B cell (primary cell): ENCODE results near the gene SH3D19. TPM values are rescaled to one million over a fixed set of nuclear protein-coding genes. Genes with fewer than 3 reads are reported as not detected.

Experiments
- ATAC-seq: fragments of 200-7000 bp; cut with Tn5 transposase; one replicate; pipeline ENCODE4 v1.10.0; 2021; ENCODE audit warnings: low read depth, mild to moderate bottlenecking, moderate number of reproducible peaks, moderate library complexity
- CTCF ChIA-PET: fragments of 350-600 bp; sonication (Branson Sonifier 250); formaldehyde crosslinking; loops from one replicate; lab custom pipeline; 2021; ENCODE audit warnings: antibody characterized with exemption, inconsistent platforms; lab: Charles Lee
- POLR2A ChIA-PET: fragments of 350-600 bp; sonication (Branson Sonifier 250); formaldehyde crosslinking; loops from one replicate; lab custom pipeline; 2021; ENCODE audit warnings: antibody characterized with exemption; lab: Charles Lee
- DNase-seq: peaks from one replicate; pipeline ENCODE4 v3.0.0; 2013
- H2AFZ ChIP-seq: 2 replicates; pipeline ENCODE4 v1.6.1; 2012; ENCODE audit warnings: mild to moderate bottlenecking, low read depth, low read length; ENCODE audit not compliant: insufficient read depth, poor library complexity, severe bottlenecking
- H3K27ac ChIP-seq, 2 donors: 1 replicate in 1 of 2; 2 replicates in 1 of 2; pipeline ENCODE4 v1.5.1; 2012 to 2013; ENCODE audit warnings: low read length in 2 of 2, mild to moderate bottlenecking in 2 of 2, moderate library complexity in 1 of 2
- H3K27me3 ChIP-seq, 4 experiments: fragments of 200-600 bp in 1 of 4; sonication (generic) in 1 of 4; replicated peaks in 1 of 4; 1 replicate in 2 of 4; 2 replicates in 2 of 4; pipeline versions ENCODE4 v1.6.1 to v1.7.0; 2013 to 2016; ENCODE audit warnings: low read length in 3 of 4, mild to moderate bottlenecking in 2 of 4, mixed read lengths in 1 of 4, moderate library complexity in 1 of 4; ENCODE audit not compliant: insufficient read depth in 4 of 4, control insufficient read depth in 3 of 4; ENCODE audit errors: control extremely low read depth in 1 of 4
- H3K36me3 ChIP-seq, 2 experiments: replicated peaks in 1 of 2; 1 replicate in 1 of 2; 2 replicates in 1 of 2; pipeline versions ENCODE4 v1.6.1 to v1.7.1; 2013; ENCODE audit warnings: low read length in 1 of 2; ENCODE audit not compliant: insufficient read depth in 2 of 2, control insufficient read depth in 1 of 2; ENCODE audit errors: control extremely low read depth in 1 of 2, extremely low read depth in 1 of 2
- H3K4me1 ChIP-seq, 2 donors: fragments of 200-600 bp in 1 of 2; sonication (generic) in 1 of 2; 1 replicate in 1 of 2; 2 replicates in 1 of 2; pipeline versions ENCODE4 v1.5.1 to v1.6.1; 2013 to 2017; ENCODE audit warnings: low read length in 2 of 2; ENCODE audit not compliant: control insufficient read depth in 2 of 2, insufficient read depth in 2 of 2
- H3K4me2 ChIP-seq: replicated peaks from 2 replicates; pipeline ENCODE3; 2012; ENCODE audit warnings: mild to moderate bottlenecking, low read depth, low read length; ENCODE audit not compliant: poor library complexity, severe bottlenecking
- H3K4me3 ChIP-seq, 5 experiments: fragments of 200-600 bp in 1 of 5; sonication (generic) in 1 of 5; 1 replicate in 3 of 5; 2 replicates in 2 of 5; pipeline versions ENCODE4 v1.5.1 to v1.7.0; 2011 to 2016; ENCODE audit warnings: low read length in 4 of 5, mild to moderate bottlenecking in 4 of 5, low read depth in 2 of 5, control low read depth in 1 of 5, moderate library complexity in 1 of 5; ENCODE audit not compliant: insufficient read depth in 1 of 5; ENCODE audit errors: control extremely low read depth in 1 of 5, extremely low read depth in 1 of 5
- H3K79me2 ChIP-seq: fragments of 200-600 bp; sonication (generic); one replicate; pipeline ENCODE4 v1.6.0; 2016; ENCODE audit warnings: low read length; ENCODE audit not compliant: control insufficient read depth, insufficient read depth
- H3K9ac ChIP-seq: fragments of 200-600 bp; sonication (generic); 2 replicates; pipeline ENCODE4 v1.6.1; 2017; ENCODE audit warnings: mild to moderate bottlenecking, low read length, moderate library complexity
- H3K9me3 ChIP-seq, 3 donors: one replicate each; pipeline versions ENCODE4 v1.6.1 to v1.7.1; 2013; ENCODE audit warnings: low read length in 2 of 3; ENCODE audit not compliant: control insufficient read depth in 2 of 3, insufficient read depth in 1 of 3; ENCODE audit errors: control extremely low read depth in 1 of 3
- H4K20me1 ChIP-seq: 2 replicates; pipeline ENCODE4 v1.6.0; 2012; ENCODE audit warnings: mild to moderate bottlenecking, low read length; ENCODE audit not compliant: insufficient read depth, control insufficient read depth, poor library complexity, severe bottlenecking
- H3K27ac Mint-ChIP-seq: one replicate; pipeline ENCODE4 v1.8.0; 2021; ENCODE audit warnings: mixed read lengths
- H3K27me3 Mint-ChIP-seq: one replicate; pipeline ENCODE4 v1.8.0; 2021; ENCODE audit warnings: mixed read lengths
- H3K4me1 Mint-ChIP-seq: one replicate; pipeline ENCODE4 v1.8.0; 2021; ENCODE audit warnings: mixed read lengths
- H3K4me3 Mint-ChIP-seq: one replicate; pipeline ENCODE4 v1.8.0; 2021; ENCODE audit warnings: mixed read lengths
- H3K9me3 Mint-ChIP-seq: one replicate; pipeline ENCODE4 v1.8.0; 2022; ENCODE audit warnings: mixed read lengths; ENCODE audit not compliant: insufficient read depth
- EZH2 ChIP-seq: IDR thresholded peaks from 2 replicates; pipeline ENCODE4 v1.6.1; 2012; ENCODE audit warnings: borderline replicate concordance, low read depth, mild to moderate bottlenecking, moderate library complexity, low read length; ENCODE audit not compliant: insufficient read depth, poor library complexity, severe bottlenecking
- WGBS: methylation state at CpG from one replicate; pipeline ENCODE4 v1.1.5; 2013; ENCODE audit warnings: missing lambda C conversion rate; ENCODE audit not compliant: insufficient coverage; 5-methylcytosine and 5-hydroxymethylcytosine counted together
- intact Hi-C: fragments of 100-400 bp; cut with micrococcal nuclease; formaldehyde crosslinking; loops from one replicate; pipeline ENCODE4 v1.10.0; 2022
- polyA plus RNA-seq: library from polyadenylated mRNA; depleted of rRNA; stranded (reverse); fragments of >200 nt; gene quantifications from 2 replicates; pipeline ENCODE4 v1.2.3, GENCODE V29; 2012
- total RNA-seq, 2 donors: library from RNA; stranded (reverse); fragments of 120-200 nt in 1 of 2; gene quantifications; 1 replicate in 1 of 2; 2 replicates in 1 of 2; pipeline versions ENCODE4 v1.2.3 to v1.2.4, GENCODE V29; 2013 to 2022
- TF ChIP-seq, protein P1 (sequence below): fragments of 200-600 bp; IDR thresholded peaks from one replicate; pipeline ENCODE4 v1.8.0; 2022; ENCODE audit warnings: antibody characterized with exemption, mild to moderate bottlenecking

The SH3D19 gene
- total and polyA plus RNA-seq, 2 donors (not counting 1 experiment from before 2014, with no cell fraction given): 0.01 TPM; not detected in 1

DNA sequence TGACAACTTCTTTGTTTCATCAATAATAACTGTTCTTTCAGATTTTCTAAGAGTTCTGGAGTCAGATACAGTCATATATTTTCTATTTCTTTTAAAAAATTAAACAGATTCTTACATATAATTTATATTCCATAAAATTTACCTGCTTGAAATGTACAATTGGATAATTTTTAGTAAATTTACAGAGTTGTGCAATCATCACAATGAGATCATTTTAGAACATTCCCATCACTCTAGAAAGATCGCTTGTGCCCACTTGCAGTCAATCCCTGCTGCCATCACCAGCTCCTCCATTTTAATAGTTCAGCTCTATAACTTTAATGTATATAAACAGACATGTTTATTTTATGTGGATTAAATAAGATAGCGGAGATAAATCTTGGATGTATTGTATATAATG is 78.0 kb downstream of the SH3D19 start:
- CTCF ChIA-PET: no interaction called here

DNA sequence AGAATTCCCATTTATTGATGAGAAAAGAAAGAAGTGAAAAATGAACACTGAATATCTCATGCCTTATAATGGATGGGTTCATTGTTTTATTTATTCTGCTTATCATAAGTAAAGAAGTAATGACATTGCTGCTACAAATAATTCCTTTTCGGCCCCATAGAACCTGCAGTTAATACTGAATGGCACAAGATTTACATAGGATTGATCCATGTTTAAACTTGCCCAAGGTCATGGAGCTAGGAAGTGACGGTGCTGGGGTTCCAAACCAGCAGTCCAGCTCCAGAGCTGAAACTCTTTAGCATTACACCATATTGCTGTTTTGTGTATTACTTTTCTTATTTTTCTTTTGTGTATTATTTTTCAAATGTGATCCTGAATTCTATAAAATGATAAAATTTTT is 78.7 kb downstream of the SH3D19 start:
- POLR2A ChIA-PET: no interaction called here
- Histone ChIP-seq H3K4me2 (no peak overlapping the region), H4K20me1 (no peaks in the 10 kb centered on the region), H3K27ac (no peak overlapping the region), H3K4me3 (no peak overlapping the region), H3K27me3 (no peaks in the 10 kb centered on the region), H2AFZ (no peak overlapping the region), H3K4me1 (no peaks in the 10 kb centered on the region), H3K9ac (no peak overlapping the region), H3K9me3 (no peaks in the 10 kb centered on the region), H3K79me2 (no peaks in the 10 kb centered on the region), H3K36me3 (no peaks in the 10 kb centered on the region)
- no peaks in the 10 kb centered on the region for H3K27me3 Mint-ChIP-seq
- CTCF ChIA-PET: no interaction called here
- TF ChIP-seq, protein P1, sequence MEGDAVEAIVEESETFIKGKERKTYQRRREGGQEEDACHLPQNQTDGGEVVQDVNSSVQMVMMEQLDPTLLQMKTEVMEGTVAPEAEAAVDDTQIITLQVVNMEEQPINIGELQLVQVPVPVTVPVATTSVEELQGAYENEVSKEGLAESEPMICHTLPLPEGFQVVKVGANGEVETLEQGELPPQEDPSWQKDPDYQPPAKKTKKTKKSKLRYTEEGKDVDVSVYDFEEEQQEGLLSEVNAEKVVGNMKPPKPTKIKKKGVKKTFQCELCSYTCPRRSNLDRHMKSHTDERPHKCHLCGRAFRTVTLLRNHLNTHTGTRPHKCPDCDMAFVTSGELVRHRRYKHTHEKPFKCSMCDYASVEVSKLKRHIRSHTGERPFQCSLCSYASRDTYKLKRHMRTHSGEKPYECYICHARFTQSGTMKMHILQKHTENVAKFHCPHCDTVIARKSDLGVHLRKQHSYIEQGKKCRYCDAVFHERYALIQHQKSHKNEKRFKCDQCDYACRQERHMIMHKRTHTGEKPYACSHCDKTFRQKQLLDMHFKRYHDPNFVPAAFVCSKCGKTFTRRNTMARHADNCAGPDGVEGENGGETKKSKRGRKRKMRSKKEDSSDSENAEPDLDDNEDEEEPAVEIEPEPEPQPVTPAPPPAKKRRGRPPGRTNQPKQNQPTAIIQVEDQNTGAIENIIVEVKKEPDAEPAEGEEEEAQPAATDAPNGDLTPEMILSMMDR: no peak
- TF ChIP-seq EZH2: no peak
- DNase-seq (no peak), ATAC-seq (no peak)
- 100% methylated on average over 1 of the region's 2 CpGs for WGBS
- no peak overlapping the region for H3K27ac Mint-ChIP-seq
- H3K4me3 Mint-ChIP-seq: no peak overlapping the region
- no peaks in the 10 kb centered on the region for H3K4me1 Mint-ChIP-seq
- H3K9me3 Mint-ChIP-seq: no peaks in the 10 kb centered on the region
- intact Hi-C loops: no loop called here

More for the DNA sequence above, 78.0 kb downstream of the SH3D19 start:
- Histone ChIP-seq H3K9ac (no peak overlapping the region), H3K4me3 (no peak overlapping the region), H3K27ac (no peak overlapping the region), H2AFZ (no peak overlapping the region), H3K9me3 (no peaks in the 10 kb centered on the region), H3K27me3 (no peaks in the 10 kb centered on the region), H3K36me3 (no peaks in the 10 kb centered on the region), H3K79me2 (no peaks in the 10 kb centered on the region), H4K20me1 (no peaks in the 10 kb centered on the region), H3K4me2 (no peak overlapping the region), H3K4me1 (no peaks in the 10 kb centered on the region)
- intact Hi-C loops: no loop called here
- POLR2A ChIA-PET: no interaction called here
- Mint-ChIP-seq H3K27ac (no peak overlapping the region), H3K9me3 (no peaks in the 10 kb centered on the region), H3K4me1 (no peaks in the 10 kb centered on the region), H3K4me3 (no peak overlapping the region), H3K27me3 (no peaks in the 10 kb centered on the region)
- no CpG with 5 or more reads among the region's 2 CpGs for WGBS
- TF ChIP-seq EZH2: no peak
- TF ChIP-seq, protein P1: no peak
- DNase-seq (no peak), ATAC-seq (no peak)
